Measurements from ENCODE around the gene ACTL6A.
"Not testable (repeated sequence)": the region's sequence is repeated elsewhere in the genome, so short reads cannot be mapped to it uniquely, and the experiment has no call there.

Gene ACTL6A

DNA sequence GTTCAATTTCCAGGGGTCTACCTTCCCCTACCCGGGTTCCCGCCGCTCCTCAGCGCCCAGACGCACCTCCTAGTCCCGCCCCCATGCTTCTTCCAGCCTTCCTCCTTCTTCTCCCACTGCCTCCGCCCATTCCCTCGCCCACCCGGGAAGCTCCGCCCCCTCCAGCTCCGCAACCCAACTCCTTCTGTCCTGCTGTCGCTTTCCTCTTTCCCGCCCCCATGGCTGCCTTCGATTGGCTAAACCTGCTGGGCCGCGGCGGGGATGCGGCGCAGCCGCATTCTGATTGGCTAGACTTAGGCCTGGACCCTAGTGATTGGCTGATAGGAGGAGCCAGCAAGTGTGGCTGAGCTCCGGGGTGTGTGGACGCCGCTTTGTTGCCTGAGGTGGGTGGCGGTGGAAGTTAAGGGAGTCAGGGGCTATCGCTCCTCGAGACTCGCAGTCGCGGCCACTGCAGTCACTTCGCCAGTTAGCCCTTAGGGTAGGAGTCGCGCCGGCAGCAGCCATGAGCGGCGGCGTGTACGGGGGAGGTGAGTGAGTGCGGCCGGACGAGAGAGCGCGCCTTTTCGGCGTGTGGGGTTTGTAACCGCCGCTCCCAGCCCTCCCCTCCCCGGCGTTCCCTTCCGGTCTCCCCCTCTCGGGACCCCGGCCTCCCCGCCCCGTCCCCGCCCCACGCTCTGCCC, at the start of gene ACTL6A:
Gene ACTL6A (plus strand): TSS at position 336 of the 680 bp plus-strand sequence. CDS start 167 bp downstream, at position 503.
- H3K27me3 Mint-ChIP-seq (ENCODE audit: low read depth, poor library complexity), result no peaks in the 10 kb centered on the region
- H3K9me3 Mint-ChIP-seq, result no peaks in the 10 kb centered on the region
- H3K27ac Mint-ChIP-seq, result peak within 1 kb of the TSS; percentile 100
- H3K4me3 Mint-ChIP-seq, result peak within 1 kb of the TSS; percentile 95
- peaks cover 35% of the 10 kb centered on the region for H3K4me1 Mint-ChIP-seq
- no peaks in the 10 kb centered on the region for H3K36me3 Mint-ChIP-seq (ENCODE audit: low read depth)
- DNase-seq, result peak; percentile 100
- no peak for TF ChIP-seq CTCF (IDR thresholded peaks at IDR 0.05)

DNA sequence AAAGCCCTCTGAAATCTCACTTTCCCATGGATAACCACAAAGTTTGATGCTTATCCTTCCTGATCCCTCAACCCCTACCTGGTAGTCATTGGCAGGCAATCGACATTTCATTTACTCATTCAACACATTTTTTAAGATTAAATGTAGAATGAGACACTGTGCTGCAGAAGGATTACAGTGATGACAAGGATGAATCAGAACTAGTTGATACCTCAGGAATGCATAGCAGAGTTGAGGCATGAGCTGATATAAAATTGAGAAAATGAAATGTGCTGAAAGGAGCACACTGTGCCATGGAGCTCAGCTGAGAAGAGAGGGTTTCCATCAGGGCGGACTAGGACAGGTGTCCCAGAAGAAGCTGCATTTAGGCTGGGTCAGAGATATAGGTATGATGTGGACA, 48.9 kb upstream of the ACTL6A start:
- H3K27ac Mint-ChIP-seq, result no peak overlapping the region
- no peak for TF ChIP-seq CTCF (IDR thresholded peaks at IDR 0.05)
- no peaks in the 10 kb centered on the region for H3K27me3 Mint-ChIP-seq (ENCODE audit: low read depth, poor library complexity)
- peaks cover 13% of the 10 kb centered on the region for H3K4me1 Mint-ChIP-seq
- H3K9me3 Mint-ChIP-seq, result peaks cover 19% of the 10 kb centered on the region
- H3K36me3 Mint-ChIP-seq (ENCODE audit: low read depth), result no peaks in the 10 kb centered on the region
- no peak for DNase-seq
- no peak overlapping the region for H3K4me3 Mint-ChIP-seq

GRCh38 chr3:179516461-179517251, 46.1 kb upstream of the ACTL6A start:
- H3K36me3 Mint-ChIP-seq (ENCODE audit: low read depth); H3K4me3 Mint-ChIP-seq; H3K27me3 Mint-ChIP-seq (ENCODE audit: low read depth, poor library complexity); DNase-seq: not testable (repeated sequence)
- Mint-ChIP-seq H3K27ac (peak overlapping the region; percentile 43), H3K9me3 (peaks cover 19% of the 10 kb centered on the region), H3K4me1 (peaks cover 13% of the 10 kb centered on the region)

- TF ChIP-seq CTCF (IDR thresholded peaks at IDR 0.05), result no peak
- no peak for DNase-seq
- Mint-ChIP-seq H3K9me3 (peaks cover 16% of the 10 kb centered on the region), H3K4me3 (peak overlapping the region; percentile 18), H3K4me1 (peaks cover 9% of the 10 kb centered on the region), H3K36me3 (ENCODE audit: low read depth) (peaks cover 10% of the 10 kb centered on the region), H3K27ac (no peak overlapping the region), H3K27me3 (ENCODE audit: low read depth, poor library complexity) (peaks cover 4% of the 10 kb centered on the region)
Measured at GRCh38 chr3:179526482-179526881, 36.2 kb upstream of the ACTL6A start.

DNA sequence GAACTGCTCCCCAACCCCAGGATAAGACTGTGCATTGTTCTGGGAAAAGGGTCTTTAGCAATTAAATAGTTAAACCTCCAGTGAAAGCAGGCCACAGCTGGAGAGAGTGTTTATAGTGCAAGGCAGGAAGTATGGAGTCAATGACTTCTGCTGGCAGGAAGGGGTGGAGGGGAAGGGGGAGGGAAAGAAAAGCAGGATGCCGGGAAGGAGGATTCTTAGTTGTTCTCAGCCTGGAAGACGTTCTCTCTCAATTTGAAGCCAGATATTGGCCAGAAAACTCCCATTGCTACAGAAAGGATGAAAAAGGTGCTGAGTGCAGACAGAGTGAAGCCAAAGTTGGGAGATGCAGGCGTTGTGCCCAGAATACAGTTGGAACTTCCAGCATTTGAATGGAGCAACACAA, 35.7 kb upstream of the ACTL6A start:
- Mint-ChIP-seq H3K36me3 (ENCODE audit: low read depth) (peaks cover 10% of the 10 kb centered on the region), H3K27ac (peak overlapping the region; percentile 38), H3K27me3 (ENCODE audit: low read depth, poor library complexity) (peaks cover 4% of the 10 kb centered on the region), H3K9me3 (peaks cover 16% of the 10 kb centered on the region), H3K4me1 (peaks cover 9% of the 10 kb centered on the region), H3K4me3 (peak overlapping the region; percentile 27)
- DNase-seq, result peak; percentile 15
- TF ChIP-seq CTCF (IDR thresholded peaks at IDR 0.05), result no peak

GRCh38 chr3:179528772-179529171, 34.0 kb upstream of the ACTL6A start:
- Mint-ChIP-seq H3K27me3 (ENCODE audit: low read depth, poor library complexity) (peaks cover 4% of the 10 kb centered on the region), H3K4me1 (peaks cover 9% of the 10 kb centered on the region), H3K36me3 (ENCODE audit: low read depth) (peaks cover 10% of the 10 kb centered on the region), H3K4me3 (no peak overlapping the region), H3K27ac (no peak overlapping the region), H3K9me3 (peaks cover 16% of the 10 kb centered on the region)
- TF ChIP-seq CTCF (IDR thresholded peaks at IDR 0.05), result no peak
- no peak for DNase-seq

All from nephron progenitor cell (in vitro differentiated cells).